Measurements from ENCODE around the gene C14orf119.

The C14orf119 gene

DNA sequence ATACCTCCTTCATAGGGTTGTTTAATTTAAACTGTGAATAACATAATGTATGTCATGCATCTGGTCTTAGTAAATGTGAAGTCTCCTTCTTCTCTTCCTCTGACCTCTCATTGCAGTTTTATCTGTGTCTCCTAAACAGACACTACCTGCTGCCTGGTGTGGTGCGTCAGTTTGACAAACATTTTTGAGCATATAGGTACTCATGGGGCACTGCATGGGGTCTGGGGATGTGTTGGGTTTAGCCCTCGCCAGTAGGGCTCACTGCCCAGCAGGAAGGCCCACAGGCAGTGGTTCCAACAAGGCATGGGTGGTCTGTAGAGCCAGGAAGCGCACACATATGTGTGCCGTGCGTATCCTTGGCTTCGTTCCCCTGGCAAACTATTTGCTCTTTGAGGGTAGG is 26.8 kb downstream of the C14orf119 start:
- intact Hi-C loops (cut with DNase I) = loop anchor here (5.0 kb wide), 1 partner anchor 175 kb away; no protein-coding TSS in a partner anchor
- no peak for DNase-seq

DNA sequence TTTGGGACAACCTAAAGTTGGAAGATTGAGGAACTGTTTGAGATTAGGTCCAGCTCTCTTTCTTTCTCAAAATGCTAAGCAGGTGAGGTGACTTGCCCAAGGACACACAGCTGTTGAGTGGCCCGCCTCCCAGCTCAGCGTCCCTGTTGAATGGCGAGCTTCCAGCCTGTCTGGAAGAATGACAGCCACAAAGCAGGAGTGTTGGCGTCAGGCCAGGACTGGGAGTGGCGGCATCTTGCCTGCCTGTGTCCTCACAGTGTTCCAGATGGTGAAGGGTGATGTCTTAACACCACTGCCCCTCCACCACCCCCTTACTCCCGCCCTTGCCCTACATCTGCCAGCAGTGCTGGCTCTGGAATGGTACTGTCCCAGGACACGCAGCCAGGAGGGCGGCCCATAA is 28.1 kb downstream of the C14orf119 start:
- intact Hi-C loops (cut with DNase I) = loop anchor here (5.0 kb wide), 1 partner anchor 174 kb away; no protein-coding TSS in a partner anchor
- DNase-seq = peak in 3 of 10 donors; percentile 26 to 84 (median 80)

- intact Hi-C loops (cut with DNase I) = loop anchor here (5.0 kb wide), 1 partner anchor 173 kb away; no protein-coding TSS in a partner anchor
Measured at GRCh38 chr14:23124337-23124954, 29.1 kb downstream of the C14orf119 start.

GRCh38 chr14:23125011-23125410 is 29.7 kb downstream of the C14orf119 start:
- intact Hi-C loops (cut with DNase I) = no loop called here
- no peak for DNase-seq

More at GRCh38 chr14:23124337-23124954, 29.1 kb downstream of the C14orf119 start:
- DNase-seq = peak in 1 of 10 donors; percentile 17

- intact Hi-C loops (cut with DNase I) = no loop called here
Measured at GRCh38 chr14:23125933-23126524, 30.7 kb downstream of the C14orf119 start.

DNA sequence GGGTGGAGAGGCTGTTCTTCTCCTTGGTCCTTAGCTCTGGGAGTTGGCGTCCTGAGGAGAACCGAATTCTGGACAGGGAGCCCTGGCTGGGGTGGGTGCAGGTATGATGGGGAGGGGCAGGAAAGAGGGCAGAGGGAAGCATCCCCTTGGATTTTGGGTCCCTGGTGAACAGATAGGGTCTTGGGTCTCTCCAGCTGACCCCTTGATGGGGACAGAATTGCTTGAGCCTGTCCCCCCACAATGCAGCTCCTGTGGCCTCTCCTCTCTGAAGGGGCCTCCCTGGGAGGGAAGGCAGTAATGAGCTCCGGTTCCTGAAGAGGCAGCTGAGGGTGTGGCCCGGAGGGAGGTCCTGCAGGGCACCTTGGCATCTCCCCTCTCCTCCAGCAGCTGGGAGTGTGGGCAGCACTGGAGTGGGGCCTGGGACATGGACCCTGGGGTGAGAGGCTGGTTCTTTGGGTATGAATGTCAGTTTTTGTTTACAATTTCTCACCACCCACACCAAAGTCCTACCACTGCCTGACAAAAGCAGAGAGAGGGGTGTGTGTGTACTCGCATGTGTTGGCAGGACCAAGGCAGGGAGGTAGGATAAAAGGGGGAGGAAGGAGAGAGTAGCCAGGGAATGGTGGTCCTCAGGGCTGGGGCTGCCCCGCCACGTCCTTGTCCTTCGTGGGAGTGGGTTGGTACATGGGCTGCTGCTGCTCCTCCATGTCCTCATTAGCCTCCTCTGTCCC is 31.4 kb downstream of the C14orf119 start:
- DNase-seq = peak in 1 of 10 donors; percentile 59
- intact Hi-C loops (cut with DNase I) = no loop called here

More at GRCh38 chr14:23125933-23126524, 30.7 kb downstream of the C14orf119 start:
- DNase-seq = peak in 2 of 10 donors; percentile 76 to 87

- intact Hi-C loops (cut with DNase I) = no loop called here
Measured at GRCh38 chr14:23127861-23128260, 32.6 kb downstream of the C14orf119 start.

DNA sequence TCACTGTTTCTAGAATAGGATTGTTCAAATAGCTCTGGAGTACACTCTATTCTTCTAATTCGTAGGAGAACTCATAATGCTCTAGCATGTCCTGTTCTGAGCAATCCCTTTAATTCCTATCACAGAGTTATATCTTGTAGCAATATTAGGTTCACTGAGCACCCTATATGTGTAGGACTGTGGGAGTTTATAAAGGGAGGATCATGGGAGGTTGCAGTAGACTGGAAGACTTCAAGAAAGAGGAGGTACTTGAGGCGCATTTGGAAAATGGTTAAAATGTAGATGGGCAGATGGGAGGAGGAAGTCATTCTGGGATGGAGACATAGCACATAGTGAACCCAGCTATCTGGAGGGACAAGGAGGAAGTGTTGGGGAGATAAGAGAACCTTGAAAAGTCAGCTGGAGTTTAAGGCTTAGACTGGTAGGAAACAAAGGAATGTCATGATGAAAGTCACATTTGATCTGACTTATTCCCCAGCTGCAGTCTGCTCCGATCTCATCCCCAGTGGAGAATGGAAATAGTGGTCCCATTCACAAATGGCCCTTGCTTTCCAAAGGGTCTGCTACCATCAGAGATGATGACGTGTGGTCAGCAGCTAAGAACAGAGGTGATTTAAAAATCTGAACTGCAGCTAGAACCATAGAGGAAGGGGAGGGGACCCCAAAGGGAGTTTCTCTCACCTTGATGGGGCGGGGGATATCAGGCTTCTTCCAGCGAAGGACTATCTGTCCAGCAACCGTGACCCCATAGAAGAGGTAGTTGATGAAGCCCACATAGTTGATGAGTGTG is 33.9 kb downstream of the C14orf119 start:
- no peak for DNase-seq
- intact Hi-C loops (cut with DNase I) = no loop called here

More at GRCh38 chr14:23127861-23128260, 32.6 kb downstream of the C14orf119 start:
- no peak for DNase-seq

DNA sequence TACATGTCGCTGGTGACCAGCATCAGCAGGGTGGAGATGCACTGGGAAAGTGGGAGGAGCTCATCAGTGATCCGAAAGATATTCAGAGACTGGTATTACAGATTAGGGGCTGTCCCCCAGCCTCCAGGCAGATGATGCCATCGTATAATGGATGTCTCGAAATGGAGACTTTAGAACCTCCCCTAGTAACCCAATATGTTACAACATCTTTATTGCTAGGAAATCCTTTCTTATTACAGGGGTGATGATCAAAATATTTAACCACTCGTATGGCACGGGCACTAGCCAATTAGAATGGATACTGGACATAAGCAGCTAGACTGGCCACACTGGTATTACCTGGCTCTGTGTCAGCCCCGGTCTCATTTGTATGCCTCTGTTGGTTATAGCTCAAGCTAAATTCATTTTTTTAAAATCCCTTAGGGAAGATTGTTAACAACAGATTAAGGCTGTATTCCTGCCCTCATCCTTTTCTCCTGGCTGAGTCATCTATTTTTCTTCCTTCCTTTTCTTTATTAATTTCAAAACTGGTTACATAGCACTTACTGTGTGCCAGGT is 34.5 kb downstream of the C14orf119 start:
- DNase-seq = no peak
- intact Hi-C loops (cut with DNase I) = no loop called here

DNA sequence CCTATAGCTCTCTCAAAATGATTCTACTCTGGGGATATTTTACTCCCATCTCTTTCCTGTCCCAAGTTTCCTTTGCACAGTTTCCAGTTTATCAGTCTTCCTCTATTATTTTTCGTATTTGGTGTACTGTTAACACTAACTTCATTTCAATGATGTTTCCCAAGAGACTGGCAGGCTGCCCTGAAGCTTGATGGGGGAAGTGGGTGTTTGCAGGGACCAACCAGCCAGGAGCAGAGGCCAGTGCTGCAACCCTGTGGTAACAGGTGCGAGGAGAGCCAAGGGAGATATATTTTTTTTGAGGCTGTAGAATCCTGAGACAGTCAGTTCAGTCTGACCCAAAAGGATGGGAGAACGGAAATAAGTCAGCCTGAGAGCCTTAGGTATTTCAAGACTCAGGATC is 35.6 kb downstream of the C14orf119 start:
- intact Hi-C loops (cut with DNase I) = no loop called here
- peak in 1 of 10 donors; percentile 46 for DNase-seq

GRCh38 chr14:23131482-23131881 is 36.2 kb downstream of the C14orf119 start:
- DNase-seq = peak in 1 of 10 donors; percentile 68
- intact Hi-C loops (cut with DNase I) = no loop called here

GRCh38 chr14:23132970-23133369 is 37.7 kb downstream of the C14orf119 start:
- intact Hi-C loops (cut with DNase I) = no loop called here
- peak in 1 of 10 donors; percentile 46 for DNase-seq

GRCh38 chr14:23136566-23137133 is 41.3 kb downstream of the C14orf119 start:
- peak in 1 of 10 donors; percentile 72 for DNase-seq
- intact Hi-C loops (cut with DNase I) = no loop called here

GRCh38 chr14:23137192-23137812 is 42.0 kb downstream of the C14orf119 start:
- peak in 3 of 10 donors; percentile 47 to 92 (median 78) for DNase-seq
- intact Hi-C loops (cut with DNase I) = no loop called here

- DNase-seq = no peak
- intact Hi-C loops (cut with DNase I) = no loop called here
Measured at GRCh38 chr14:23137813-23138535, 42.7 kb downstream of the C14orf119 start.

DNA sequence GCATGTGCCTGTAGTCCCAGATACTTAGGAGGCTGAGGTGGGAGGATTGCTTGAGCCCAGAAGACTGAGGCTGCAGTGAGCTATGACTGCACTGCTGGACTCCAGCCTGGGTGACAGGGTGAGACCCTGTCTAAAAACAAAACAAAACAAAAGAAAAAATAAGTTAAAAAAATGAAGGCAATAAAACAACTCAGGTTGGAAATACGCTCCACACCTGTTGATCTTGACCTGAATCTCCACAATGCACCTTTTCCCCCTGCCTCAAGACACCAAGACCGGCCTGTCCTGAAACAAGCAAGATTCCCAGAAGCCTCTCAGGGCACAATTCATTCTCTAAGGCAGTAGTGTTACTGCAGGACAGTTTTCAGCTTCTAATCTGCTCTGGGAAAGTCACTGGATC is 44.6 kb downstream of the C14orf119 start:
- no peak for DNase-seq
- intact Hi-C loops (cut with DNase I) = no loop called here

DNA sequence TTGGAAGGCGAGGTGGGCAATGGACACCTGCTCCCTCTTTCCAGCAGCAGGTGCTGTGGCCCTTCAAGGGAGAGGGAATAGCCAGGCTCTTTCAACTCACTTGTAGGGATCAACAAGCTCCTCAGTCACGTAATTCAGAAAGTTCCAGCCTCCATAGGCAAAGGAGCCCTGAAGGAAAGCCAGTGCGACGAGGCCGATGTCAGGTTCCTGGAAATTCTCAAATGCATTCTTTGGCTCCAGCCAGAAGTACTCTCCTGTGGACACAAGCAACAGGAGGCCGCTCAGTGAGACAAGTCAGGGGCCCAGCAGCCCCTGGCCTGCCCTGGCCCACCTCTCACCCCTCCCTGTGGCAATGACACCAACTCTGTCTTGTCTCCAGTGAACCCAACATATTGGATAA is 45.1 kb downstream of the C14orf119 start:
- intact Hi-C loops (cut with DNase I) = no loop called here
- DNase-seq = peak in 1 of 10 donors; percentile 29

DNA sequence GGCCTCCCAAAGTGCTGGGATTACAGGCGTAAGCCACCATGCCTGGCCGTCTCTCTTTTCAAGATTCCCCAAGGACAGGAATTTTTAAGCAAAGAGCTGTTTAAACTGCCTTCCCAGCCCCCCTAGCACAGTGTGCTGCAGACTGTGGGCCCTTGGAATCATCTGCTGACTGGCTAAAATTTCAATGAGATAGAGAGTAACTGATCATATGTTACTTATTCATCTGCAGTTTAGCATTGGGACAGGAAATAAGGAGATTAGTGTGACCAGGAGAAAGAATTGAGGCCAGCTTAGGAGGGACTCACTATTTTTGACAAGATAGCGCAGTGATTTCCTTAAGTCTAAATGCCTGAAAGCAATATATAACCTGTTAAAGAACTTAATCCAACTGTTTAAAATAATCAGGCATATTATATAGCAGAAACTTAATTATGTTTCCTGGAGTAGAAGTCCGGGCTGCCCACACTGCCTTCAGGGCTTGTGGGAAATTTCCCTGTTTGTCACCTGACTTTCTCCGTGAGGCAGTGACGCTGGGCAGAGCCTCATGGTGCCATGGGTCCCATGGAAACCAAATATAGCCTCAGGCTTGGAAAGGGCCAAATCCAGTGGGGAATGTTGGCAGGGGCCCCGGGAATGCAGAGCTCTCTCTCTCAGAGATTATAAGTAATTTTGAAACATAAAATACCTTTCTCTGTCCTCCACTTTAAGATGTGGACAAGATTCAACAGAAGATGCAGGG is 46.6 kb downstream of the C14orf119 start:
- intact Hi-C loops (cut with DNase I) = no loop called here
- peak in 2 of 10 donors; percentile 36 to 88 for DNase-seq
